A673 (cell line): ENCODE data around the gene SLC15A5. TPM values are rescaled to one million over a fixed set of nuclear protein-coding genes. Genes with fewer than 3 reads are reported as not detected.

Experiments
- BruUV-seq: library from RNA; stranded (reverse); fragments of 400-500 nt; replicated peaks from 2 replicates; lab custom pipeline; 2021; lab: Mats Ljungman, UMichigan
- CTCF ChIA-PET: fragments of 300-600 bp; sonication (Branson Sonifier 250); formaldehyde crosslinking; loops from one replicate; lab custom pipeline; 2022; ENCODE audit warnings: antibody characterized with exemption; lab: Charles Lee
- POLR2A ChIA-PET: fragments of 300-600 bp; sonication (Branson Sonifier 250); formaldehyde crosslinking; loops from one replicate; lab custom pipeline; 2022; ENCODE audit warnings: antibody characterized with exemption; ENCODE audit not compliant: low non-redundant PET; lab: Charles Lee
- DNase-seq: peaks from one replicate; pipeline ENCODE4 v3.0.0-alpha.2; 2015; ENCODE audit warnings: low spot score
- H3K27ac ChIP-seq: fragments of 200-600 bp; sonication (generic); 2 replicates; pipeline ENCODE4 v1.5.1; 2016; ENCODE audit warnings: mixed run types, low read depth, mild to moderate bottlenecking, mixed read lengths, antibody characterized with exemption, low read length; ENCODE audit not compliant: poor library complexity, severe bottlenecking
- H3K27me3 ChIP-seq: fragments of 200-600 bp; sonication (generic); replicated peaks from 2 replicates; pipeline ENCODE4 v1.6.1; 2017; ENCODE audit warnings: mixed run types, low read depth, mild to moderate bottlenecking, mixed read lengths, antibody characterized with exemption, low read length; ENCODE audit not compliant: insufficient read depth, poor library complexity
- H3K36me3 ChIP-seq: fragments of 200-600 bp; sonication (generic); 2 replicates; pipeline ENCODE4 v1.6.1; 2016; ENCODE audit warnings: mixed run types, mild to moderate bottlenecking, mixed read lengths, antibody characterized with exemption, low read length; ENCODE audit not compliant: insufficient read depth, poor library complexity, severe bottlenecking
- H3K4me1 ChIP-seq: fragments of 200-600 bp; sonication (generic); 2 replicates; pipeline ENCODE4 v1.6.1; 2017; ENCODE audit warnings: mixed run types, mild to moderate bottlenecking, mixed read lengths, antibody characterized with exemption, low read length; ENCODE audit not compliant: insufficient read depth, poor library complexity, severe bottlenecking
- H3K4me3 ChIP-seq: fragments of 200-600 bp; sonication (generic); 2 replicates; pipeline ENCODE4 v1.5.1; 2016; ENCODE audit warnings: low read depth, mixed run types, mild to moderate bottlenecking, mixed read lengths, low read length; ENCODE audit not compliant: poor library complexity, severe bottlenecking
- H3K9me3 ChIP-seq: fragments of 200-600 bp; sonication (generic); 2 replicates; pipeline ENCODE4 v1.6.1; 2016; ENCODE audit warnings: mixed run types, low read depth, mild to moderate bottlenecking, mixed read lengths, antibody characterized with exemption, low read length; ENCODE audit not compliant: poor library complexity, severe bottlenecking
- EZH2 ChIP-seq: fragments of 200-600 bp; sonication (generic); IDR thresholded peaks from 2 replicates; pipeline ENCODE4 v1.6.1; 2017; ENCODE audit warnings: borderline replicate concordance, low read depth, mild to moderate bottlenecking, mixed read lengths, antibody characterized with exemption, low read length; ENCODE audit not compliant: poor library complexity, severe bottlenecking
- intact Hi-C: fragments of 100-400 bp; cut with micrococcal nuclease; formaldehyde crosslinking; loops from one replicate; pipeline ENCODE4 v1.10.0; 2022; ENCODE audit not compliant: unreplicated experiment
- total RNA-seq: library from RNA; stranded (reverse); gene quantifications from 2 replicates; pipeline ENCODE4 v1.2.3, GENCODE V29; 2021
- TF ChIP-seq, protein P1 (sequence below): fragments of 300-800, 200-600 bp; sonication (generic); conservative IDR thresholded peaks from 2 replicates; pipeline ENCODE4 v1.5.1; 2017; ENCODE audit warnings: low read depth, mild to moderate bottlenecking, antibody characterized with exemption, low read length, moderate library complexity, mixed read lengths

Gene SLC15A5
- total RNA-seq, 1 experiment from 2014 or later: not detected

DNA sequence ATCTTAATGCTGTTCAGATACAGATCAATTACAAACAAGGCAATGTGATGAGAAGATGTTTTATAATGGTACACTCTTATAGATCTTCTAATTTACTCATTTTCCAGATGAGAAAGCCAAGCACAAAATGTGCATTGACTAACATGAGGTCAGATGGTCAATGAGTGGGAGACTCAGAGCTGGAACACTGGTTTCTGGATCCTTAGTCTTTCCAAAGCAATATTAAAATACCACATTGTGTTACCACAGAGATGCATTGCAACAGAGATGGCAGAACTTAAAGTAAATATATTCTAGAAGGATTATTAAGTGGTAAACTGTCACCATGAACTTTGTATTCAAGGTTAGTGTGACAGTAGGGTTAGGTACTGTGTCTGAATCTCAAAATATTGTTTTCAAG lies 113.6 kb downstream of the SLC15A5 start:
- ChIA-PET CTCF (no interaction called here), POLR2A (no interaction called here)
- Histone ChIP-seq H3K4me3 (no peak overlapping the region), H3K27ac (no peak overlapping the region), H3K9me3 (no peaks in the 10 kb centered on the region), H3K27me3 (peaks cover 13% of the 10 kb centered on the region), H3K36me3 (no peaks in the 10 kb centered on the region), H3K4me1 (peaks cover 20% of the 10 kb centered on the region)
- no peak for TF ChIP-seq EZH2
- DNase-seq: no peak
- no TSS peak for BruUV-seq
- intact Hi-C loops: loop anchor here (10.0 kb wide), 2 partner anchors 561 to 1211 kb away; no protein-coding TSS in a partner anchor

DNA sequence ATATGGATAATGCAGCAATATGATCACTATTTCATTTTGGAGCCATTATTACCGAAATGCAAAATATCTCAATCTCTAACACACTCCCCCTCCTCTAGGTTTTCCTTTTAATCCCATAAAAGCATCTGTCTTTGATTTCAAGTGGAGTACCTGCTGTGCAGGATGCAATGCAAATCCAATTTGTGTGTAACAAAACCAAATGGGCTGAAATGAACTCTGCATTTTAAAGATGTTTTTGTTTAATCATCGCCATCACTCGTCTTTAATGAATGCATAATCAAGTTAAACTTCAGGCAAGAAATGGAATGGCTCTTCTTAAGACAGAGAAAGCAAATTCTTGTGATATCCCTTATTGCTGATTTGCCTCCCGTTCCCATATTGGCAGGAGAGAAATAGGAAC lies 114.3 kb downstream of the SLC15A5 start:
- Histone ChIP-seq H3K36me3 (no peaks in the 10 kb centered on the region), H3K27me3 (peaks cover 13% of the 10 kb centered on the region), H3K27ac (no peak overlapping the region), H3K4me3 (no peak overlapping the region), H3K4me1 (peaks cover 20% of the 10 kb centered on the region), H3K9me3 (no peaks in the 10 kb centered on the region)
- DNase-seq: peak; percentile 82
- POLR2A ChIA-PET: no interaction called here
- BruUV-seq: no TSS peak
- TF ChIP-seq EZH2: no peak
- TF ChIP-seq, protein P1, sequence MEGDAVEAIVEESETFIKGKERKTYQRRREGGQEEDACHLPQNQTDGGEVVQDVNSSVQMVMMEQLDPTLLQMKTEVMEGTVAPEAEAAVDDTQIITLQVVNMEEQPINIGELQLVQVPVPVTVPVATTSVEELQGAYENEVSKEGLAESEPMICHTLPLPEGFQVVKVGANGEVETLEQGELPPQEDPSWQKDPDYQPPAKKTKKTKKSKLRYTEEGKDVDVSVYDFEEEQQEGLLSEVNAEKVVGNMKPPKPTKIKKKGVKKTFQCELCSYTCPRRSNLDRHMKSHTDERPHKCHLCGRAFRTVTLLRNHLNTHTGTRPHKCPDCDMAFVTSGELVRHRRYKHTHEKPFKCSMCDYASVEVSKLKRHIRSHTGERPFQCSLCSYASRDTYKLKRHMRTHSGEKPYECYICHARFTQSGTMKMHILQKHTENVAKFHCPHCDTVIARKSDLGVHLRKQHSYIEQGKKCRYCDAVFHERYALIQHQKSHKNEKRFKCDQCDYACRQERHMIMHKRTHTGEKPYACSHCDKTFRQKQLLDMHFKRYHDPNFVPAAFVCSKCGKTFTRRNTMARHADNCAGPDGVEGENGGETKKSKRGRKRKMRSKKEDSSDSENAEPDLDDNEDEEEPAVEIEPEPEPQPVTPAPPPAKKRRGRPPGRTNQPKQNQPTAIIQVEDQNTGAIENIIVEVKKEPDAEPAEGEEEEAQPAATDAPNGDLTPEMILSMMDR: no peak
- intact Hi-C loops: loop anchor here (10.0 kb wide), 2 partner anchors 562 to 1212 kb away; no protein-coding TSS in a partner anchor
- CTCF ChIA-PET: no interaction called here

DNA sequence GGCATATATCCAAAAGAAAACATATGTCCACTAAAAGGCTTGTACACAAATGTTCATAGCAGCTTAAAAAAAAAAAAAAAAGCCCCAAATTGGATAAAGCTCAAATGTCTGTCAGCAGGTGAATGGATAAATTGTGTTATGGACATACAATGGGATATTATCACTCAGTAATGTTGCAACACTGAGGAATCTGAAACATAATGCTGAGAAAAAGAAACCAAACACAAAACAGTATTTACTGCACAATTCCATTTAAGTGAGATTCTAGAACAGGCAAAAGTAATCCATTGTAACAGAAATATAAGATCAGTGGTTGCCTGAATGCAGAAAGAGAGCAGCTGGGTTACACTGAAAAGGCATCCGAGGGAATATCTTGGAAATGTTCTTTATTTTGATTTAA lies 117.9 kb downstream of the SLC15A5 start:
- ChIA-PET CTCF (no interaction called here), POLR2A (interaction anchor here (0.6 kb wide), 1 partner anchor 778 kb away, joined by 3 read pairs; no protein-coding TSS in a partner anchor)
- no peaks in the 10 kb centered on the region for H3K36me3 ChIP-seq
- H3K27me3 ChIP-seq: peaks cover 13% of the 10 kb centered on the region
- DNase-seq: no peak
- no peak for TF ChIP-seq EZH2
- TF ChIP-seq, protein P1: no peak
- H3K27ac ChIP-seq: no peak overlapping the region
- H3K4me3 ChIP-seq: no peak overlapping the region
- no TSS peak for BruUV-seq
- intact Hi-C loops: no loop called here
- no peaks in the 10 kb centered on the region for H3K9me3 ChIP-seq
- peaks cover 25% of the 10 kb centered on the region for H3K4me1 ChIP-seq

DNA sequence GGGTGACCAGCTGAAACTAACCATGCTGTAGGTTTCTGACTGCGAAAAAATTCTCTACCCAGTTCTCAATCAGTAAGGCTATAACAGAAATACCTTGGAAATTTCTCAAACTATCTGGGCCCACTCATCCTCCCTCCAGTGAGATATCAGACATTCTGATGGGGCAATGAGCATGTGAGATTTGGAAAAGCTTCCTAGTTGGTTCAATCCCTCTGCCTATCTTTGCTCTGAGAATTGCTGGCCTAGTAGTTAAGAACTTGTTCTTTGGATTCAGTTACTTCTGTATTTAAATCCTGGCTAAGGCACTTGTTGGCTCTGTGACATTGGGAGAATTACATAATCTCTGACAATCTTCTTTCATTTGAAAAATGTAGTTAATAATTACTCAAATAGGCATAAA lies 119.4 kb downstream of the SLC15A5 start:
- peaks cover 13% of the 10 kb centered on the region for H3K4me1 ChIP-seq
- H3K27me3 ChIP-seq: peaks cover 9% of the 10 kb centered on the region
- DNase-seq: no peak
- no peak overlapping the region for H3K4me3 ChIP-seq
- ChIA-PET CTCF (no interaction called here), POLR2A (no interaction called here)
- TF ChIP-seq, protein P1: no peak
- no peak for TF ChIP-seq EZH2
- H3K9me3 ChIP-seq: no peaks in the 10 kb centered on the region
- intact Hi-C loops: no loop called here
- H3K27ac ChIP-seq: no peak overlapping the region
- BruUV-seq: no TSS peak
- H3K36me3 ChIP-seq: no peaks in the 10 kb centered on the region
